Ishikawa (cell line): ENCODE measurements around the gene NTRK1.

Experiments
- CEBPB ChIP-seq: IDR thresholded peaks from 2 replicates; pipeline ENCODE4 v1.6.1; 2012
- CREB1 ChIP-seq: IDR thresholded peaks from 2 replicates; pipeline ENCODE4 v1.6.1; 2012; ENCODE audit warnings: low read depth
- EGR1 ChIP-seq: IDR thresholded peaks from 2 replicates; pipeline ENCODE4 v1.6.1; 2012
- EP300 ChIP-seq: IDR thresholded peaks from 2 replicates; pipeline ENCODE4 v1.6.1; 2012; ENCODE audit warnings: borderline replicate concordance
- FOXM1 ChIP-seq: IDR thresholded peaks from 2 replicates; pipeline ENCODE4 v1.6.1; 2012; ENCODE audit warnings: low read depth, borderline replicate concordance
- MAX ChIP-seq: IDR thresholded peaks from 2 replicates; pipeline ENCODE4 v1.6.1; 2012
- NFIC ChIP-seq: IDR thresholded peaks from 2 replicates; pipeline ENCODE4 v1.6.1; 2012
- RAD21 ChIP-seq: IDR thresholded peaks from 2 replicates; pipeline ENCODE4 v1.6.1; 2012; ENCODE audit warnings: low read depth
- REST ChIP-seq: IDR thresholded peaks from 2 replicates; pipeline ENCODE4 v1.6.1; 2012; ENCODE audit warnings: low read depth, mild to moderate bottlenecking
- TAF1 ChIP-seq: IDR thresholded peaks from 2 replicates; pipeline ENCODE4 v1.6.1; 2012; ENCODE audit warnings: low read depth, mild to moderate bottlenecking
- TCF12 ChIP-seq: IDR thresholded peaks from 2 replicates; pipeline ENCODE4 v1.6.1; 2012; ENCODE audit warnings: low read depth
- TEAD4 ChIP-seq: IDR thresholded peaks from 2 replicates; pipeline ENCODE4 v1.6.1; 2012
- USF1 ChIP-seq: IDR thresholded peaks from 2 replicates; pipeline ENCODE4 v1.6.1; 2012
- YY1 ChIP-seq: IDR thresholded peaks from 2 replicates; pipeline ENCODE4 v1.6.1; 2012; ENCODE audit warnings: low read depth
- ZBTB7A ChIP-seq: IDR thresholded peaks from 2 replicates; pipeline ENCODE4 v1.6.1; 2012; ENCODE audit warnings: low read depth

NTRK1 gene

GRCh38 chr1:156853761-156854160 lies 6.9 kb upstream of the NTRK1 start:
- TF ChIP-seq EGR1: no peak
- TF ChIP-seq NFIC: no peak
- TF ChIP-seq YY1: no peak
- TF ChIP-seq ZBTB7A: no peak
- no peak for TF ChIP-seq CEBPB
- TF ChIP-seq CREB1: no peak
- TF ChIP-seq RAD21: no peak
- no peak for TF ChIP-seq TCF12
- TF ChIP-seq FOXM1: no peak
- TF ChIP-seq USF1: no peak
- TF ChIP-seq REST: no peak
- no peak for TF ChIP-seq EP300
- no peak for TF ChIP-seq TEAD4

- TF ChIP-seq CREB1 (no peak), NFIC (no peak), EGR1 (no peak), RAD21 (no peak), MAX (no peak), ZBTB7A (no peak), REST (no peak), CEBPB (no peak), TEAD4 (no peak), FOXM1 (no peak)
These were observed 6.0 kb upstream of the NTRK1 start for GRCh38 chr1:156854634-156855033.

- TF ChIP-seq TEAD4 (no peak), NFIC (no peak)
These were observed 4.3 kb upstream of the NTRK1 start for GRCh38 chr1:156856282-156856785.

- TF ChIP-seq RAD21: no peak
These were observed 3.1 kb upstream of the NTRK1 start for GRCh38 chr1:156857532-156857931.

- TF ChIP-seq TEAD4 (no peak), YY1 (no peak), RAD21 (no peak), REST (no peak), FOXM1 (no peak), TAF1 (no peak), EP300 (no peak), NFIC (no peak), ZBTB7A (no peak), MAX (no peak), CREB1 (no peak)
These were observed 2.1 kb upstream of the NTRK1 start for GRCh38 chr1:156858555-156858956.

GRCh38 chr1:156858959-156859522 lies 1.6 kb upstream of the NTRK1 start, which contains the start of gene INSRR:
Gene INSRR (minus strand): TSS chr1:156859117. CDS start chr1:156858621, 496 bp downstream.
- TF ChIP-seq EGR1 (no peak), ZBTB7A (peak; percentile 52; the same call in 1 of the 2 replicates)
